ENCODE data around the gene LCP1. TPM values are rescaled to one million over a fixed set of nuclear protein-coding genes. Genes with fewer than 3 reads are reported as not detected.

LCP1 gene
- total and polyA plus RNA-seq, 9 of the 15 experiments (the other 6 are each of a cell fraction or from before 2014, with no cell fraction given) = 83.0 to 255 (median 163) TPM

- TF ChIP-seq PRDM10 (IDR thresholded peaks at IDR 0.05; ENCODE audit: partially characterized antibody) (peak; percentile 28), ZNF143 (CRISPR knock-in tag; IDR thresholded peaks at IDR 0.05) (no peak), ZNF175 (CRISPR knock-in tag; IDR thresholded peaks at IDR 0.05; ENCODE audit: low read depth) (no peak), FUS (optimal IDR thresholded peaks at IDR 0.05; ENCODE audit: low read depth, low read length) (no peak), TRIM25 (IDR thresholded peaks at IDR 0.05; ENCODE audit: borderline replicate concordance) (no peak), TEAD1 (CRISPR knock-in tag; IDR thresholded peaks at IDR 0.05) (0 out of 4 replicates have a peak, but pooled peaks of 1 of the 2 experiments have one; percentile 15), NR3C1 (CRISPR knock-in tag; IDR thresholded peaks at IDR 0.05) (no peak), TCF3 (CRISPR knock-in tag; IDR thresholded peaks at IDR 0.05) (no peak), ARID2 (IDR thresholded peaks at IDR 0.05) (no peak), MAZ (CRISPR knock-in tag; conservative IDR thresholded peaks at IDR 0.05 in 1 of 2, IDR thresholded peaks at IDR 0.05 in 1 of 2) (no peak), ZC3H4 (CRISPR knock-in tag; IDR thresholded peaks at IDR 0.05; ENCODE audit: borderline replicate concordance) (no peak), ZNF436 (CRISPR knock-in tag; IDR thresholded peaks at IDR 0.05) (no peak), TAF7 (tag; IDR thresholded peaks at IDR 0.05) (no peak), CEBPB (tag; IDR thresholded peaks at IDR 0.05) (no peak), ZNF76 (CRISPR knock-in tag; IDR thresholded peaks at IDR 0.05; ENCODE audit: borderline replicate concordance) (no peak), FOXJ2 (tag; IDR thresholded peaks at IDR 0.05) (no peak), SETDB1 (IDR thresholded peaks at IDR 0.05; ENCODE audit: low read length) (no peak), MXI1 (IDR thresholded peaks at IDR 0.05; ENCODE audit: low read depth, low read length) (no peak), ZNF785 (CRISPR knock-in tag; IDR thresholded peaks at IDR 0.05) (no peak), MLLT1 (IDR thresholded peaks at IDR 0.05) (0 out of 4 replicates have a peak, but pooled peaks of 1 of the 2 experiments have one; percentile 25), HMBOX1 (IDR thresholded peaks at IDR 0.05) (peak; percentile 65; the same call in 1 of the 2 replicates), ZNF253 (CRISPR knock-in tag; conservative IDR thresholded peaks at IDR 0.05) (no peak)
Measured at GRCh38 chr13:46184277-46184699, 2.3 kb upstream of the LCP1 start (continued).

All from K562 (cell line).